GM12878 (cell line): ENCODE measurements around the gene SUPT4H1. TPM values are rescaled to one million over a fixed set of nuclear protein-coding genes. Genes with fewer than 3 reads are reported as not detected.

ENCODE experiments used
- ATAC-seq: fragments of 200-7000 bp; cut with Tn5 transposase; 3 replicates; pipeline ENCODE4 v1.9.1; 2020; ENCODE audit warnings: mild to moderate bottlenecking, moderate library complexity
- BruUV-seq: library from RNA; stranded (reverse); fragments of 400-500 nt; replicated peaks from 2 replicates; lab custom pipeline; 2021; lab: Mats Ljungman, UMichigan
- CTCF ChIA-PET: fragments of 300-600 bp; sonication (Branson Sonifier 250); formaldehyde crosslinking; extraction: SDS; loops from one replicate; lab custom pipeline; 2021; ENCODE audit warnings: inconsistent platforms; lab: Yijun Ruan, JAX
- POLR2A ChIA-PET: fragments of 350-600 bp; formaldehyde crosslinking; extraction: SDS; loops from one replicate; lab custom pipeline; 2021; ENCODE audit warnings: inconsistent platforms; lab: Charles Lee
- RAD21 ChIA-PET: fragments of 300-600 bp; sonication (Branson Sonifier 250); formaldehyde crosslinking; loops from one replicate; lab custom pipeline; 2023; ENCODE audit warnings: antibody characterized with exemption; ENCODE audit not compliant: unreplicated experiment; lab: Charles Lee
- SMC1A ChIA-PET: fragments of 300-600 bp; sonication (Branson Sonifier 250); formaldehyde crosslinking; loops from one replicate; lab custom pipeline; 2023; ENCODE audit not compliant: unreplicated experiment, uncharacterized antibody; lab: Charles Lee
- DNase-seq: peaks from one replicate; pipeline ENCODE4 v3.0.0-alpha.2; 2011; ENCODE audit warnings: low read depth, low spot score
- FAIRE-seq: peaks from 3 replicates; lab custom pipeline; 2011; peaks lifted over from hg19 to GRCh38; lab: Jason Lieb, UNC
- H2AFZ ChIP-seq: 2 replicates; pipeline ENCODE4 v1.6.0; 2011; ENCODE audit warnings: low read depth, low read length, control low read depth; ENCODE audit not compliant: control insufficient read depth
- H3K27ac ChIP-seq: 2 replicates; pipeline ENCODE4 v1.5.1; 2011; ENCODE audit warnings: control low read depth; ENCODE audit not compliant: control insufficient read depth, insufficient read depth
- H3K27me3 ChIP-seq, 2 experiments: replicated peaks in 1 of 2; 2 replicates each; pipeline versions ENCODE4 v1.6.0 to v1.6.1; 2011; ENCODE audit warnings: low read length in 1 of 2; ENCODE audit not compliant: control insufficient read depth in 2 of 2, insufficient read depth in 2 of 2
- H3K36me3 ChIP-seq, 2 experiments: 2 replicates each; pipeline ENCODE4 v1.5.1; 2011; ENCODE audit warnings: low read length in 1 of 2; ENCODE audit not compliant: control insufficient read depth in 2 of 2, insufficient read depth in 2 of 2
- H3K4me1 ChIP-seq: 2 replicates; pipeline ENCODE4 v1.6.1; 2011; ENCODE audit warnings: mild to moderate bottlenecking, low read length, moderate library complexity, mixed read lengths; ENCODE audit not compliant: control insufficient read depth, insufficient read depth
- H3K4me2 ChIP-seq: 2 replicates; pipeline ENCODE4 v1.6.0; 2011; ENCODE audit warnings: control low read depth; ENCODE audit not compliant: control insufficient read depth, insufficient read depth
- H3K4me3 ChIP-seq: fragments of 200-600 bp; sonication (generic); 2 replicates; pipeline ENCODE4 v1.5.1; 2016
- H3K79me2 ChIP-seq: 2 replicates; pipeline ENCODE4 v1.6.0; 2011; ENCODE audit warnings: low read length; ENCODE audit not compliant: control insufficient read depth, insufficient read depth
- H3K9ac ChIP-seq: 2 replicates; pipeline ENCODE4 v1.8.0; 2011; ENCODE audit warnings: low read length, control low read depth, mixed read lengths; ENCODE audit not compliant: control insufficient read depth, insufficient read depth
- H3K9me3 ChIP-seq: replicated peaks from 3 replicates; pipeline ENCODE4 v1.5.1; 2011; ENCODE audit warnings: mild to moderate bottlenecking, low read length; ENCODE audit not compliant: control insufficient read depth, insufficient read depth
- H4K20me1 ChIP-seq: 2 replicates; pipeline ENCODE4 v1.6.0; 2011; ENCODE audit not compliant: control insufficient read depth, insufficient read depth
- ASH2L ChIP-seq: fragments of 300-600, 200-600 bp; sonication (generic); IDR thresholded peaks from 2 replicates; pipeline ENCODE4 v1.6.1; 2017; ENCODE audit warnings: low read depth, mild to moderate bottlenecking, borderline replicate concordance
- CHD1 ChIP-seq: IDR thresholded peaks from 2 replicates; pipeline ENCODE4 v1.6.1; 2012; ENCODE audit warnings: low read depth, low read length, improper control_type of control experiment
- CREM ChIP-seq: IDR thresholded peaks from 2 replicates; pipeline ENCODE4 v1.6.1; 2014; ENCODE audit warnings: antibody characterized with exemption, low read depth
- EED ChIP-seq: sonication (generic); IDR thresholded peaks from 2 replicates; pipeline ENCODE4 v1.6.1; 2016; ENCODE audit warnings: antibody characterized with exemption, low read depth
- EP300 ChIP-seq, 2 experiments: fragments of 150-350 bp in 1 of 2; IDR thresholded peaks; 2 replicates each; pipeline ENCODE4 v1.6.1; 2011 to 2012; ENCODE audit warnings: low read depth in 2 of 2, low read length in 2 of 2, borderline replicate concordance in 1 of 2, improper control_type of control experiment in 1 of 2, inconsistent platforms in 1 of 2; ENCODE audit not compliant: control insufficient read depth in 1 of 2
- KAT2A ChIP-seq: conservative IDR thresholded peaks from 2 replicates; pipeline ENCODE4 v1.6.1; 2011; ENCODE audit warnings: low read depth, low read length; ENCODE audit not compliant: control insufficient read depth
- KDM1A ChIP-seq: fragments of 200-600 bp; sonication (generic); IDR thresholded peaks from 2 replicates; pipeline ENCODE4 v1.6.1; 2016; ENCODE audit warnings: borderline replicate concordance
- LARP7 ChIP-seq: fragments of 450-650 bp; IDR thresholded peaks from 2 replicates; pipeline ENCODE4 v1.6.1; 2017; ENCODE audit warnings: mild to moderate bottlenecking
- MEF2B ChIP-seq: fragments of 450-650 bp; IDR thresholded peaks from 2 replicates; pipeline ENCODE4 v1.6.1; 2018; ENCODE audit warnings: mild to moderate bottlenecking, moderate library complexity; ENCODE audit not compliant: partially characterized antibody, poor library complexity, severe bottlenecking
- MTA3 ChIP-seq: IDR thresholded peaks from 2 replicates; pipeline ENCODE4 v1.6.1; 2012; ENCODE audit warnings: low read length, inconsistent platforms, borderline replicate concordance
- NR2F1 ChIP-seq: fragments of 450-650 bp; conservative IDR thresholded peaks from 2 replicates; pipeline ENCODE4 v1.6.1; 2017; ENCODE audit warnings: mild to moderate bottlenecking
- RFX5 ChIP-seq: IDR thresholded peaks from 2 replicates; pipeline ENCODE4 v1.6.1; 2011; ENCODE audit warnings: low read depth, low read length, improper control_type of control experiment
- RUNX3 ChIP-seq: IDR thresholded peaks from 2 replicates; pipeline ENCODE4 v1.6.1; 2012; ENCODE audit warnings: low read length, inconsistent platforms
- TARDBP ChIP-seq: IDR thresholded peaks from 2 replicates; pipeline ENCODE4 v1.6.1; 2016; ENCODE audit warnings: borderline replicate concordance
- TCF12 ChIP-seq: IDR thresholded peaks from 2 replicates; pipeline ENCODE4 v1.6.1; 2011; ENCODE audit warnings: low read depth, mild to moderate bottlenecking, low read length
- WGBS: methylation state at CpG from one replicate; pipeline ENCODE4 v1.1.6; 2016; ENCODE audit warnings: low lambda C conversion rate; ENCODE audit not compliant: insufficient replicate concordance, insufficient coverage; ENCODE audit errors: missing lambda C conversion rate; 5-methylcytosine and 5-hydroxymethylcytosine counted together
- in situ Hi-C: fragments of 300-500 bp; cut with MboI; formaldehyde crosslinking; loops from 9 replicates; pipeline ENCODE4 v1.14.3; 2018; ENCODE audit warnings: mixed read lengths
- intact Hi-C: fragments of 100-400 bp; cut with micrococcal nuclease; formaldehyde crosslinking; loops from one replicate; pipeline ENCODE4 v1.14.2; 2022; ENCODE audit not compliant: unreplicated experiment
- polyA plus RNA-seq, 11 experiments: library from polyadenylated mRNA; depleted of rRNA in 4 of 11; unstranded in 6 of 11; stranded (reverse) in 5 of 11; fragments of >200 nt; fragmentation: Nextera tagmentation in 4 of 11; fragmentation: Illumina TruSeq in 1 of 11; extraction: Ambion mirVana in 4 of 11; extraction: Trizol in 1 of 11; gene quantifications; 1 replicate in 1 of 11; 2 replicates in 10 of 11; pipeline versions ENCODE4 v1.2.1 to v1.2.3, GENCODE V29; 2011 to 2016; ENCODE audit warnings: inconsistent platforms in 2 of 11, missing spikeins in 2 of 11, low read depth in 1 of 11
- total RNA-seq, 4 experiments: library from RNA; depleted of rRNA in 3 of 4; stranded (reverse); fragments of >200 nt in 3 of 4; fragmentation: Illumina TruSeq in 1 of 4; extraction: Trizol in 1 of 4; gene quantifications; 2 replicates each; pipeline versions ENCODE4 v1.2.1 to v1.2.3, GENCODE V29; 2013 to 2021
- TF ChIP-seq, protein P1 (sequence below): fragments of 450-650 bp; IDR thresholded peaks from 2 replicates; pipeline ENCODE4 v1.6.1; 2016; ENCODE audit warnings: mild to moderate bottlenecking
- TF ChIP-seq, protein P2 (sequence below): fragments of 450-650 bp; IDR thresholded peaks from 2 replicates; pipeline ENCODE4 v1.6.1; 2014; ENCODE audit warnings: mild to moderate bottlenecking
- TF ChIP-seq, protein P3 (sequence below): fragments of 150-350 bp; IDR thresholded peaks from 2 replicates; pipeline ENCODE4 v1.6.1; 2014; ENCODE audit warnings: mild to moderate bottlenecking, low read depth, low read length

The SUPT4H1 gene
- total and polyA plus RNA-seq, 10 of the 15 experiments (the other 5 are each of a cell fraction or from before 2014, with no cell fraction given), result 83.8 to 293 (median 128) TPM

DNA sequence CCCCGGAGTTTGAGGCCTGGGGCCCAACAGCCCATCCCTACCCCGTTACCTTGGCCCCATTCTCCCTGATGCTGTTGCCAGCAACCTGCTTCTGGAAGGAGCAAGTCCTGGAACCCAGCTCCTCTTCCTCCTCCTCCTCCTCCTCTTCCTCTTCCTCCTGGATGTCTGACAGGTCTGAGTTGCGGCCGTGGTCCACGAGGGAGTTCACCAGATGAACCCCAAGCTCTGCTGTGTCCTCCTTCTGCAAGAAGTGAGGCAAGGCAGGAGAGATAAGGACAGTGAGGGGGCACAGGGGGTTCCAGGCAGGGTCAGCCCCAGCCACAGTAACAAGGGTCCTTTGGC is 42.1 kb downstream of the SUPT4H1 start:
- WGBS, result 61% methylated on average over 5 of the region's 5 CpGs
- no peaks in the 10 kb centered on the region for H3K27me3 ChIP-seq
- ChIA-PET RAD21 (no interaction called here), CTCF (interaction anchor here (2.7 kb wide), 1 partner anchor 108 kb away, joined by 7 read pairs; the partner anchor contains the start of gene RNF43), SMC1A (no interaction called here), POLR2A (no interaction called here)
- no peaks in the 10 kb centered on the region for H3K9me3 ChIP-seq
- H3K9ac ChIP-seq, result no peak overlapping the region
- H4K20me1 ChIP-seq, result no peaks in the 10 kb centered on the region
- H3K4me3 ChIP-seq, result no peak overlapping the region
- TF ChIP-seq CHD1, result no peak
- no peak for TF ChIP-seq CREM
- TF ChIP-seq RUNX3, result no peak
- no peak for TF ChIP-seq MTA3
- no peak for TF ChIP-seq EED
- TF ChIP-seq, protein P1, sequence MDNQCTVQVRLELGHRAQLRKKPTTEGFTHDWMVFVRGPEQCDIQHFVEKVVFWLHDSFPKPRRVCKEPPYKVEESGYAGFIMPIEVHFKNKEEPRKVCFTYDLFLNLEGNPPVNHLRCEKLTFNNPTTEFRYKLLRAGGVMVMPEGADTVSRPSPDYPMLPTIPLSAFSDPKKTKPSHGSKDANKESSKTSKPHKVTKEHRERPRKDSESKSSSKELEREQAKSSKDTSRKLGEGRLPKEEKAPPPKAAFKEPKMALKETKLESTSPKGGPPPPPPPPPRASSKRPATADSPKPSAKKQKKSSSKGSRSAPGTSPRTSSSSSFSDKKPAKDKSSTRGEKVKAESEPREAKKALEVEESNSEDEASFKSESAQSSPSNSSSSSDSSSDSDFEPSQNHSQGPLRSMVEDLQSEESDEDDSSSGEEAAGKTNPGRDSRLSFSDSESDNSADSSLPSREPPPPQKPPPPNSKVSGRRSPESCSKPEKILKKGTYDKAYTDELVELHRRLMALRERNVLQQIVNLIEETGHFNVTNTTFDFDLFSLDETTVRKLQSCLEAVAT, result no peak
- TF ChIP-seq, protein P2, sequence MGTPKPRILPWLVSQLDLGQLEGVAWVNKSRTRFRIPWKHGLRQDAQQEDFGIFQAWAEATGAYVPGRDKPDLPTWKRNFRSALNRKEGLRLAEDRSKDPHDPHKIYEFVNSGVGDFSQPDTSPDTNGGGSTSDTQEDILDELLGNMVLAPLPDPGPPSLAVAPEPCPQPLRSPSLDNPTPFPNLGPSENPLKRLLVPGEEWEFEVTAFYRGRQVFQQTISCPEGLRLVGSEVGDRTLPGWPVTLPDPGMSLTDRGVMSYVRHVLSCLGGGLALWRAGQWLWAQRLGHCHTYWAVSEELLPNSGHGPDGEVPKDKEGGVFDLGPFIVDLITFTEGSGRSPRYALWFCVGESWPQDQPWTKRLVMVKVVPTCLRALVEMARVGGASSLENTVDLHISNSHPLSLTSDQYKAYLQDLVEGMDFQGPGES, result no peak
- TF ChIP-seq MEF2B, result no peak
- TF ChIP-seq TARDBP, result no peak
- TF ChIP-seq KDM1A, result no peak
- TF ChIP-seq TCF12, result no peak
- no peak for TF ChIP-seq ASH2L
- TF ChIP-seq LARP7, result no peak
- no peak for TF ChIP-seq NR2F1
- no peak for TF ChIP-seq EP300 (IDR thresholded peaks at IDR 0.05; ENCODE audit: borderline replicate concordance in 1 of 2, control insufficient read depth in 1 of 2, low read depth in 2 of 2, low read length in 2 of 2)
- TF ChIP-seq RFX5, result no peak
- TF ChIP-seq, protein P3, sequence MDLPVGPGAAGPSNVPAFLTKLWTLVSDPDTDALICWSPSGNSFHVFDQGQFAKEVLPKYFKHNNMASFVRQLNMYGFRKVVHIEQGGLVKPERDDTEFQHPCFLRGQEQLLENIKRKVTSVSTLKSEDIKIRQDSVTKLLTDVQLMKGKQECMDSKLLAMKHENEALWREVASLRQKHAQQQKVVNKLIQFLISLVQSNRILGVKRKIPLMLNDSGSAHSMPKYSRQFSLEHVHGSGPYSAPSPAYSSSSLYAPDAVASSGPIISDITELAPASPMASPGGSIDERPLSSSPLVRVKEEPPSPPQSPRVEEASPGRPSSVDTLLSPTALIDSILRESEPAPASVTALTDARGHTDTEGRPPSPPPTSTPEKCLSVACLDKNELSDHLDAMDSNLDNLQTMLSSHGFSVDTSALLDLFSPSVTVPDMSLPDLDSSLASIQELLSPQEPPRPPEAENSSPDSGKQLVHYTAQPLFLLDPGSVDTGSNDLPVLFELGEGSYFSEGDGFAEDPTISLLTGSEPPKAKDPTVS, result no peak
- TF ChIP-seq KAT2A, result no peak
- H2AFZ ChIP-seq, result no peak overlapping the region
- H3K79me2 ChIP-seq, result no peaks in the 10 kb centered on the region
- intact Hi-C loops, result no loop called here
- no peak for DNase-seq
- no peak for FAIRE-seq
- no peak overlapping the region for H3K27ac ChIP-seq
- H3K36me3 ChIP-seq, result 0 out of 4 replicates have a peak, but pooled peaks cover 0 to 1% of the 10 kb centered on the region in 2 experiments
- no peak for ATAC-seq
- H3K4me2 ChIP-seq, result no peak overlapping the region
- BruUV-seq, result no TSS peak
- H3K4me1 ChIP-seq, result no peaks in the 10 kb centered on the region
- in situ Hi-C loops, result no loop called here
